NOMO-1 treated with DMSO at 0.1 percent for 48 hours (cell line): ENCODE measurements around the gene HRH4.
A peak's percentile ranks its signal among the peaks of the same experiment; 100 is the strongest.

Source experiments
- DNase-seq: peaks from one replicate; lab custom pipeline; 2025; ENCODE audit not compliant: unreplicated experiment; lab: John Stamatoyannopoulos, UW

The HRH4 gene

DNA sequence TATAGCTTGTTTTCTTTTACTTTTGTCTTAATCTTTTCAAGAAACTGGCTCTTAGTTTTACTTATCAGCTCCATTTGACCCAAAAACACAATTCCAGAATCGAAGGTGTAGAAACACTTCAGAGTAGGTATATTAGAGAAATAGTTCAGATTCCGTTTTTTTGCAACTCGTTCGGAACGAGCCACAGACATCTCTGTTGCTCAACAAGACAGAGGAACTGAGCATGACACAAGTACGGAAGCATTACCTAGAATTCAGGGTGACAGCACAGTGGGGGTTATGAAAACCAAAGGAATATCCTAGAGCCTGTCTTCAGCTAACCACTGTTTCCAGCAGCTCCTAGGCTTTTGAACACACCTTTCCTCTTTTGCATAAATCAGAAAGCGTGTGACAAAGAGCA is 5.0 kb downstream of the HRH4 start:
- peak; percentile 84 for DNase-seq

DNA sequence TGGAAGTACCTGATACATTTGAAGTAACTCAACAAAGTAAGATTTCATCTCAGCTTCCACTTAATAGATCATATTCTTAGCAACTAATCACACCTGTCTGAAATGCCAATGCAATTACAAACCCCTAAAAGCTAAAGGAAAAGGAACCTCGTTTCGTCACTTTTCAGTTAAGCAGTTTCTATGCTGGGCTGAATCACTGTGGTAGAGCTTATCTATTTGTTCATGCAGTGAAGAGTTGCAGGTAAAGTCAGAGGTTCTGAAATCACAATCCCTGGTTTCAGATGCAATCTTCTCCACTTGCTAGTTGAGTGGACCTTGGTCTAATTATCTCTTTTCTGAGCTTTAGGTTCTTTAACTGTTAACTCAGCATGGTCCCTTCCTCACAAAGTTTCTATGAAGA is 6.3 kb downstream of the HRH4 start:
- DNase-seq, result peak; percentile 61

DNA sequence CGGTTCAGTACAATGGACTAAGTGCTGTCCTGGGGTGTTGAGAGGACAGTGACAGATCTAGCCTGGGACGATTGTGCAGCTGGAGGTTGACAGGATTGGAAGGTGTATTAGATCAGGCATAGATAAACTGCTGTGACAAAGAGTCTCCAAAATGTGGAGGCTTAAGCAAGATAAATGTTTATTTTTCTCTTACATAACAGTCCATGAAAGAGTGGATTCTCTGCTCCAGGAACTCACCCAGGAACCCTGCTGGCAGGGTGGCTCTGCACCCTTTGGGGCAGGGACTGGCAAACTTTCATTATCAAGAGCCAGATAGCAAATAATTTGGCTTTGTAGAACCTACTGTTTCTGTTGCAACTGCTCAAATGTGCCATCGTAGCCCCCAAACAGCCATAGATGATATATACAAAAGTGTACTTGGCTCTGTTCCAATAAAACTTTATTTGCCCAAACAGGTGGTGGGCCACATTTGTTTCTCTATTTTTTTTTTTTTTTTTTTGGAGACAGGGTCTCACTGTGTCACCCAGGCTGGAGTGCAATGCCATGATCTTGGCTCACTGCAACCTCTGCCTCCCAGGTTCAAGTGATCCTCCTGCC is 9.7 kb downstream of the HRH4 start:
- DNase-seq, result no peak

DNA sequence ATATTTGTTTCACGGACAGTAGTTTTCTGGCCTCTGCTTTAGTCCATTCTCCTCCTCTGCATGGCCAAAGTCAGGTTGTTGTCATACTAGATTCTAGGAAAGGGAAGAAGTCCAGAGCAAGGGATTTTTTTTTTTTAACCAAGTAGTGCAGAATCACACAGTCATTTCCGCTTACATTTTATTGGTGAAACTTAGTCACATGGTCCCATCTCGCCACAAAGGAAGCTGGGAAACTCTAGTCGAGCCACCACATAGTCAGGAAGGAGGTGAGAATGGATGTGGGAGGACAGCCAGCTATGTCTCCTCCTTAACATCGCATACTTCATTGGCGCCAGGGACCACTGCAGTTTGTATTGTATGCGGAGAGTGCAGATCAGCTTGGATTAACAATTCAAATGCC is 10.4 kb downstream of the HRH4 start:
- no peak for DNase-seq

DNA sequence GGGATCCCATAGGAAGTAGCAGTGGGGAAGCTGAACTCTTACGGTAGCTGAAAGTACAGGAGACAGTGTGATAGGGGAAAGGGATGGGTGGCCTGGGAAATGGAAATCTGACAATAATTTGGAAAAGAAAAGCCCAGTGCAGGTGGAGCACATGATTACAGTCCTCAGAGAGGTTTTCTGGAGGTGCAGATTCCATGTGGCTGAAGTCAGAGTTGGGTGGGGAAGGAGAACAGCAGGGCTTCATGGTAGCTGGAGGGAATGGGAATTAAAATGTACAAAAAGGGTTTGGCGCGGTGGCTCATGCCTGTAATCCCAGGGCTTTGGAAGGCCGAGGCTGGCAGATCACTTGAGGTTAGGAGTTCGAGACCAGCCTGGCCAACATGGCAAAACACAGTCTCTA is 12.2 kb downstream of the HRH4 start:
- no peak for DNase-seq

DNA sequence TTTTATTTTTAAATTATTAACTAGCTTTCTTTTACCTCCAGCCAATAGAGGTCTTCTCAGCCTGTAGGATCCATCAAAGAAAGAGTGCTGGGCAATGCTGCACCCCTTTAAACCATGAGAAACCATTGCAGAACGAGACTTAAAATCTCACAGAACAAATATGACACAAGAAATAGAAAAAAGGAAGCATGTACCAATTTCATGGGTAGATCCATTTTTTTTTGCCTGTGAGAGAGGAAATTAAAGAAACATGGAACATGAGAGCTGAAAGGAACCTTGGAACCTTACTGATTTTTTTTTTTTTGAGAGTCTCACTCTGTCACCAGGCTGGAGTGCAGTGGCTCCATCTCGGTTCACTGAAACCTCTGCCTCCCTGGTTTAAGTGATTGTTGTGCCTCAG is 14.0 kb downstream of the HRH4 start:
- peak; percentile 27 for DNase-seq

DNA sequence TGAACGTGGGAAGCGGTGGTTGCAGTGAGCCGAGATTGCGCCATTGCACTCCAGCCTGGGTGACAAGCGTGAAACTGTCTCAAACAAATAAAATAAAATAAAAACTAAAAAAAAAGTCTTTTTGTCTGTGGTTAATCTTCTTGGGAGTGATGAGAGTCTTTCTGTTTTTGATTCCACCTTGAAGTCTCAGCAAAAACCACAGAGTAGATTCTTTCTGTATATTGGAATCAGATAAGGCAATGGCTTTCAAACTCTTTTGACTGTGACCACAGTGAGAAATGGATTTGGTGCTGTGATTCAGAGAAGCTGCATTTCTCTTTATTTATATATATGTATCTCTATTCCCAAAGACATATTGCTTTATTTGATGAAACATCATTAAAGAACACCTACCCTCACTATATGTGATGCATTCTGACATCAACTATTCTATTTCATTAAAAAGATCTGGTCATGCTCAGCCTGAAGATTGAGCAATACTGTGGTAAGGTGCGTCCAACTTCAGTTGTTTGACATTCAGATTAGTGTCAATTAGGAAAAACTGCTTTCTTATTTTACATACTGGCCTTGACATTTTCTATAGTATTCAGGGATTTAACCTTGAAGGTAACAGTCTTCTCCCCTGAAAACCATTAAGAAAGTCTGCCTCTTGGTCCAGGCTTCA is 15.6 kb downstream of the HRH4 start:
- DNase-seq, result no peak

DNA sequence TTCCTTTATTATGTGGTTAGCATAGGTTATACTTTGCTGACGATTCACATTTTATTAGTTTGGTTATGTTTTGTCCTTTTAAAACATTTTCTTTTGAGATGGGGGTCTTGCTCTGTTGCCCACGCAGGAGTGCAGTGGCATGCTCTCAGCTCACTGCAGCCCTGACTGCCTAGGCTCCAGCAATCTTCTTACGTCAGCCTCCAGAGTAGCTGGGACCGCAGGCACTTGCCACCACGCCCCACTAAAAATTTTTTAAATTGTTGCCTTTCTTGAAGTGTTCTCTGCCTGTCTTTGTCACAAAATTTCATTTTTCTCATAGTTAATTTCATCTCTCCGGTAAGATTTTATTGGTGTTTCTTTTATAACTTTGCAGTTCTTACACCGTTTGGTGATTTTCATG is 18.9 kb downstream of the HRH4 start:
- no peak for DNase-seq

DNA sequence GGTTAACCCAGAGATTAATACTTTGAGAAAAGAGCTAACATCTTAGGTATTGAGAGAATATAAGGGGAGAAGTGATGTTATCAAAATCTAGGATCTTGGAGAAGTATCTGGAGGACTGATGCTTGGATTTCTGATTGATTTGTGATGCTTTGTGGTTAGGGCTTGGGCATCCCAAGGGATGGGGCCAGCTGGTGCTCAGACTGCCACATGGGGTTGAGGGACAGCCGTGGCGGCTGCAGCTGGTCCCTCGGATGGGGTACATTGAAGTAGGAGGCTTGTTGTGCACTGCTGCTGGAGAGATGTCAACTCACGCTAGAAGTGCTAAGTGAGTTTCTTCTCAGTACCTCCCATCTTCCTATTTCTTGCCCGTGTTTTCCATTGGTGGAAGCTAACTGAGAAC is 22.4 kb downstream of the HRH4 start:
- no peak for DNase-seq

DNA sequence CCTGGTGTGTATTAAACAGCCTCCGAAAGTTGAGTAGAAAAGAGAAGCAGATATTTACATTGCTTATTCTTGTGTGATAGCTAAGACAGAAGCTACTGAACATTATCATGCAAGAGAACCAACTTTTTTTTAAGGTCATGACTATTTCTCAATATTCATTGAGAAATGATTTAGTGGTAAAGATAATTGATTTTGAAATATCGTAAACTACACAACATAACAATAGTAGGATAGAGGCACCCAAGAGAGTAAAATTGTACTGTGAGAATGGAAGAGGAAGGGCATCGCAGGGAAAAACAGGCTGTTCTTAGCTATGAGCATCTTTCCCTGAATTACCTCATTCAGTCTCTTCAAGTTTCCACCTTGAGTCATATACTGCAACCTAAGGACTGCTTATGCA is 25.2 kb downstream of the HRH4 start:
- DNase-seq, result no peak

DNA sequence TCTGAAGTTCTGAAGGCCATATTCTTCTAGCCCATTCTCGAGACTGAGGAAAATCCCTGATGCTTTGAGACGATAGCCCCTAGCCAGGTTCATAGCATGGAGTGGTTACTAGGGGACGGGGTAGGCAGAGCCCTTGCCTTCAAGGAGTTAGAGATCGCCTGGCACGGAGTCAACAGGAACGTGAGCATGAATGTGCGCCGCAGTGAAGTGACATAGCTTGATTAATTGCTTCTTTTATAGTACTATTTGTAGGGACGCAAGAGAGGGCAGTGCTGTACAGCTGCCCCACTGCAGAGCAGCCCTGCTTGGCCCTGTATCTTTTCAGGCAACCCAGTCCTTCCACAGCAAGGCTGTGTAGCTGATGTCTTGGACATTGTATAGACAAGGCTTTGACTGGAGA is 26.2 kb downstream of the HRH4 start:
- DNase-seq, result no peak

DNA sequence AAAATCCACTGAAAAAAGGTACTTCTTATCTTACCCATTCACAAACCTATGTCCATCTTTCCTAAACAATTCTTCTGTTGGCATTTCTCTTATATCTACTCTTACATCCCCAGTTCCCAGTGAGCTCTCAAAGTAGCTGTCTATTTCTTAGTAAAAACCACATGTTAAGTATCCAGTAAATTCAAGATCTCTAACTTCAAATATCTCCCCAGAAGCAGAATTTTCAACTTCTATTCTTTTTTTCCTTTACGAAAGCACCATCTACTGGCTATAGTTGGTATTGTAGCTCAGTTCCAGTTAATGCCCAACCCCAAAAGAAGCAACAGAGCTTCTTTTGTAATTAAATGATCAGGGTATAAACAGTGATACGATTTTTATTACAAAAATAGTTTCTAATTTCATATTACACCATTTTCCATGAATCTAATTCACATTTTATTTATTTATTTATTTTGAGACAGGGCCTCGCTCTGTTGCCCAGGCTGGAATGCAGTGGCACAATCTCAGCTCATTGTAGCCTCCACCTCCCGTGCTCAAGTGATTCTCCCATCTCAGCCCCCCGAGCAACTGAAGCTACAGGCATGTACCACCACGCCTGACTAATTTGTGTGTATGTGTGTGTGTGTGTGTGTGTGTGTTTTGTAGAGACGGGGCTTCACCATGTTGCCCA is 28.5 kb downstream of the HRH4 start:
- DNase-seq, result peak; percentile 73

DNA sequence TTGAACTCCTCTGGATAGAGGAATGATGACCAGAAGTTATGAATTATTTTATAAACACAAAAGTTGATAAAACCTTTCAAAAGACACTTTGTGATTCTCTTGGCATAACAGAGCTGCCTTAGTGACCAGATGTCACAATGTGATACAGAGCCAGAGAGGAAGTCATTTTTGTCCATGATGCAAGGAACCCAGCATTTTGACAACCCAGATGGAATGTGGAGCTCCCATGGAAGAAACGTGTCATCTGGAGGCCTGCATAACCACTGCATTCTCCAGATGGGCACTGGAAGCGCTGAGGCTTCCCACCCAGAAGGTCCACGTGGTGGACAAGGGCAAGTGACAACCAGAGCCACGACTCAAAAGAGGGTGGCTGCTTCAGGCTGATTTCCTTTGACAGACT is 30.1 kb downstream of the HRH4 start:
- peak; percentile 53 for DNase-seq

DNA sequence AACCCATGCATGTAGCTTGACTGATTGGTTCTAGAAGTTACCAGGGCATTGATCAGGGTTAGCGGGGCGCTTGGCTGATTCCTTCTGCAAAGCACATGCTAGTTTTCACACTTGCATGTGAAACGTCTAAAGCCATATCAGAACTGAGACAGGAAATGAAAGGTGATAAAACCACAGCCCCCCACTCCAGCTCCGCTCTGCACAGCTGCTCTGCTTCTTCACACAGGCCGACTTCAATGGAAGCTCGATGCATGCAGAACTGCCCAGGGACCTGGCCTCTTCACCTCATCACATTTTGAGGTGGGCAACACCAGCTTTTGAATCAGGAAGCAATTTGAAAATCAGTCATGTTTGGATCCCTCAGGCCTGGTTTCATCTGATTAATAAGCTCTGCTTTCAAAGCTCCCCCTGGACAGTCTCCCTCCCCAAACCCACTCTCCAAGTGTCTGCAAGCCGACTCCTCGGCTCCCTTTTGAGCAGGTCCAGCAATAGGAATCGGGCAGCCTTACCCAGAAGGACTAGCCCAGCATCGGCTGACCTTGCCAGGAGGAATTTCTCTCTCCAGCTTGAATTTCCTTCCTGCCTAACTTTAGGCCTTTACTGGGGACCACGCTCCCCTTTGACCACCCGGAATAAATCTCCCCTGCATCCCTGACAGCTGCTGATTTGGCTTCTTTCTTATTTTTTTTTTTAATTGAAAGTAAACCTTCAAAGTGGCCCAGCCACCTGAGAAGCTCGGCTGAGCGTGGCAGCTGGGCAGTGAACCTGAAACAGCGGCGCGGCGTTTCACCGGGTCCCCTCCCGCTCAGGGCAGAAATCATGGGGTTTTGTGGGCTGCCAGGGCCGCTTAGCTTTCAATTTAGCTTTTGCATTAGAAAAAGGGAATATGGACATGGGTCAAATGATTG is 31.7 kb downstream of the HRH4 start:
- DNase-seq, result no peak

DNA sequence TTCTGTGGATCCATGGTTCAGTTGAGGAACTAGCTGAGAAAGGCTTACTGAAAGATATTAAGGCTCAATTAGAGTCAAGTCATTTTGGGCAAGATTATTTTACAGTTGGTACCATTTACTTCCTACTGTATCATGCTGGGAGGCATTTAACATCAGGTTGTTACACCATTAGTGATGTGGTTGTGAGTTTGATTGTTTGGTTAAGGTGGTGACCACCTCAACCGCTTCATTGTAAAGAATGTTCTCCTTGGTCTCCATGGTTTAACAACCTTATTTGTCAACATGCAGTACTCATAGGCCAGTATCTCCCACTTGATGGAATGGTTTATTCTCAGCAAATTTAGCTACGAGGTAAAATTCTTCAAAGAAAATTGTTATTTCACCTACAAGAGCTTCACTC is 34.1 kb downstream of the HRH4 start:
- DNase-seq, result no peak

DNA sequence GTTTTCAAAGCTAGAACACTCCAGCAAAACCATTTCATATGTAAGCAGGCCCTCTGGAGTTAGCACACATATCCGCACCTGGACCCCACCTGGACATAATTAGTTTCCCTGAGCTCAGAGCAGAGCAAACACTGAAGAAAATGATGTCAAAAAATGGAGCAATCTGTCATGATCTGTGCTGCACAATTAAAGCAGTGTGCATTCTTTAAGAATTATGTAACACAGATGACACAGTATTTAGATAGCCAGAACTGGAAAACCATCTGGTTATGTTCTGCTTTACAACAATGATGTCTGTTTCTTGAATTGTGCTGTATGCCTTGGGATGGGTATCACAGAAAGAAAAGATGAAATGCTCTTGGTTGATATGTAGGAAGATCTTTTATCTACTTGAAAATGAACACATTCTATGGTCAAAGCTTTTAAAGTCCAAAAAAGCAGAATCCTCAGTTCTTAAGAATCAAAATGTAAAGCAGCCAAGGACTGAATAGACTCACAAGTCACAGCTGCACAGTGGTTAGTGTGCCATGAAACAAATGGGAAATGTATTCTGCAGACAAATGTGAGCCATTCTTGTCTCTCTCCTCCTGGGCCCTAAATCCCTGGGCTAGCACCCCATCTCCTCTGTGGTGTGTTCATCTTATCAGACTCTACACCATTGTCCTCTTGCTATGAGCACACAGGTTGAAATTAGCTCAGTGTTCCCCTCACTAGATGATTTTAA is 36.8 kb downstream of the HRH4 start:
- no peak for DNase-seq

DNA sequence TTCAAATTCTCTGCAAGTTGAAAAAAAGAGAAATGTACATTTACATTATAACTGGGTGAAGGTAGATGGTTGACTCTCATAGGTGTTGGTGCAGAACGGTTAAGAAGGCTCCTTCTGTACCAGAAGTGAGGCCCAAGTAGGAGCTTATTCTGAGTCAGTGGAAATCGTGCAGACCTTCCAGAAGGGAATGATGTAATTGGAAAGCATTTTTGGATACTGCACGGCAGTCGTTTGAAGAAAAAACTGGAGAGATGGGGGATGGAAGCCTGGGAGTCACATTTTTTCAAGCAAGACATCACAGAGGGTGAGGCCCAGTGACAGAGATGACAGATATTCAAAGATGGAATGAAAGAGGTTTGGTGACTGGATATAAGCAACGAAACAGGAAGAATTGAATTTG is 39.4 kb downstream of the HRH4 start:
- DNase-seq, result no peak

DNA sequence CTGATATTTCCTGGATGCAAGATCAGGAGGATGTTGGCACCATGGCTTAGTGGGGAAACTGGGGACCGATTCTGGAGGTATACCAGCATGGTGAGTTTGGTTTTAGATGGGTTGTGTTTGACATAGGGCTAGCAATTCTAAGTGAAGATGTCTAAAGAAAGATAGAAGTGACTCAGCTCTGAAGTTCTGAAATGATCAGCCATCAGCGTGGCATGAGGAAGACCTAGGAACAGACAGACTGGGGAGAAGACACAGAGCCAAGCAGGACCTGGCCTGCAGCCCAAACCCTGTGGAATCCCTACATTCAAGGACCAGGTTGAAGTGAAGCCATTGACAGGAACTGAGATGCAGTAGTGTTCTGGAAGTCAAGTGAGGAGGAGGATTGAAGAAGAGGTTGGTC is 39.8 kb downstream of the HRH4 start:
- DNase-seq, result no peak

DNA sequence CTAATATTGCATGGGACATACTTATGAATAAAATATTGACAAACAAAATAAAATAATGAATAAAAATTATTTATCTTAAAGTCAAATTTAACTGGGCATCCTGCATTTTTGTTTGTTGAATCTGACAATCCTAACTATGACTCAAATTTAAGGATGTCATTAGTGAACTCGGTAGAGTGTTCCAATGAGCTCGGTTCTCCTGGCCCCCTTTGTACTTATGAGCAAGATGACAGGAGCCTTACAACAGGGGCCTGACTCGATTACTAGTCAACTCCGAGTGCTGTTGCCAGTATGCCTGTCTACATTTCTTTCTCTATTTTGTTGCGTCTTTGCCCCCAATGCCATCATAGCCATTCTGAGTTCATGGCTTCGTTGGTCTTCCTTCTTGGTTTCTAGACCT is 40.3 kb downstream of the HRH4 start:
- DNase-seq, result no peak

DNA sequence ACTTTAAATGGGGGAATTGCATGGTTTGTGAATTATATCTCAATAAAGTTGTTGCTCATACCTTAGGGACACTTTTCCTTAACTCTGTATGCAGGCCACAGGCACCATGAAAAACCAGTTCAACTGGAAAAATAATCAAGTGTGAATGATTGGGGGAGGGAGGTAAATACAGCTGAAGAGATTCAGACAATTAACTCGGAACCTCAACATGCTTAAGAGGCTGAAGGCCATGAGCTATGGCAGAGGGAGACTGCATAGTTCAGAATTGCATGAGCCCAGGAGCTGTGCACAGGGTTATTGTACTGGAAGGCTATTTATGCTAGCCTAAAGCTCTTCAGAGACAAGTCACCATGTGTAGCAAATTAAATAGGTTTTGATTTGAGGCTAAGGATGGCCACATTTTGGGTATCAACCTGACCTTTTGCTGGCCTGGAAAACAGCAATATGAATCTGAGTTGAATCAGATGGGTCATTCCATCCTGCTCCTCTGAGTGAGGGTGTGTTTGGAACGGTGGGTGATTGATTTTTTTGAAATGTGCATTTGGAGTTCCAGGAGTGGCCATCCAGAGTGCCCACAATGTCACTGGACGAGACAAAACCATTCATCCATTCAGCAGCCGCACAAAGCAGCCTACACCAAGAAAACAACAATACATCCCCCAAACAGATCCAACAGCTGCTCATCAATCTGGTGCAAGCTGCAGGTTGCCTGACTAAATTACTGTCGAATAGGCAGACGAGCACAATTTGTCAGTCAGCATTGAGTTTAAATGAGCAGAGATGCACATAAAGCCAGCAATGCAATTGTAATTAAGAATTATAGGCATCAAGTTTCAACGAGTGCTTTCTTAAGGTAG is 42.5 kb downstream of the HRH4 start:
- no peak for DNase-seq
